ENCODE measurements around the gene NPIPB4.

Gene NPIPB4

GRCh38 chr16:21820028-21820907 lies 37.3 kb downstream of the NPIPB4 start (continued):
- TF ChIP-seq, protein P1, sequence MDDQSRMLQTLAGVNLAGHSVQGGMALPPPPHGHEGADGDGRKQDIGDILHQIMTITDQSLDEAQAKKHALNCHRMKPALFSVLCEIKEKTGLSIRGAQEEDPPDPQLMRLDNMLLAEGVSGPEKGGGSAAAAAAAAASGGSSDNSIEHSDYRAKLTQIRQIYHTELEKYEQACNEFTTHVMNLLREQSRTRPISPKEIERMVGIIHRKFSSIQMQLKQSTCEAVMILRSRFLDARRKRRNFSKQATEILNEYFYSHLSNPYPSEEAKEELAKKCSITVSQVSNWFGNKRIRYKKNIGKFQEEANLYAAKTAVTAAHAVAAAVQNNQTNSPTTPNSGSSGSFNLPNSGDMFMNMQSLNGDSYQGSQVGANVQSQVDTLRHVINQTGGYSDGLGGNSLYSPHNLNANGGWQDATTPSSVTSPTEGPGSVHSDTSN (CRISPR knock-in tag; IDR thresholded peaks at IDR 0.05): 0 out of 2 replicates have a peak, but pooled peaks have one; percentile 88
- TF ChIP-seq, protein P2, sequence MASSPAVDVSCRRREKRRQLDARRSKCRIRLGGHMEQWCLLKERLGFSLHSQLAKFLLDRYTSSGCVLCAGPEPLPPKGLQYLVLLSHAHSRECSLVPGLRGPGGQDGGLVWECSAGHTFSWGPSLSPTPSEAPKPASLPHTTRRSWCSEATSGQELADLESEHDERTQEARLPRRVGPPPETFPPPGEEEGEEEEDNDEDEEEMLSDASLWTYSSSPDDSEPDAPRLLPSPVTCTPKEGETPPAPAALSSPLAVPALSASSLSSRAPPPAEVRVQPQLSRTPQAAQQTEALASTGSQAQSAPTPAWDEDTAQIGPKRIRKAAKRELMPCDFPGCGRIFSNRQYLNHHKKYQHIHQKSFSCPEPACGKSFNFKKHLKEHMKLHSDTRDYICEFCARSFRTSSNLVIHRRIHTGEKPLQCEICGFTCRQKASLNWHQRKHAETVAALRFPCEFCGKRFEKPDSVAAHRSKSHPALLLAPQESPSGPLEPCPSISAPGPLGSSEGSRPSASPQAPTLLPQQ (tag by site-specific recombination; IDR thresholded peaks at IDR 0.05): peak; percentile 80; the same call in 1 of the 2 replicates
- 0 out of 2 replicates have a peak, but pooled peaks have one; percentile 41 for TF ChIP-seq ZNF660 (tag by site-specific recombination; IDR thresholded peaks at IDR 0.05)
- TF ChIP-seq ZNF391 (tag by site-specific recombination; IDR thresholded peaks at IDR 0.05; ENCODE audit: borderline replicate concordance, low read depth): peak; percentile 59; the same call in 1 of the 2 replicates
- peak; percentile 72 for TF ChIP-seq PATZ1 (tag by site-specific recombination; IDR thresholded peaks at IDR 0.05)
- 0 out of 2 replicates have a peak, but pooled peaks have one; percentile 38 for TF ChIP-seq ZNF561 (tag by site-specific recombination; IDR thresholded peaks at IDR 0.05; ENCODE audit: borderline replicate concordance)
- TF ChIP-seq, protein P3, sequence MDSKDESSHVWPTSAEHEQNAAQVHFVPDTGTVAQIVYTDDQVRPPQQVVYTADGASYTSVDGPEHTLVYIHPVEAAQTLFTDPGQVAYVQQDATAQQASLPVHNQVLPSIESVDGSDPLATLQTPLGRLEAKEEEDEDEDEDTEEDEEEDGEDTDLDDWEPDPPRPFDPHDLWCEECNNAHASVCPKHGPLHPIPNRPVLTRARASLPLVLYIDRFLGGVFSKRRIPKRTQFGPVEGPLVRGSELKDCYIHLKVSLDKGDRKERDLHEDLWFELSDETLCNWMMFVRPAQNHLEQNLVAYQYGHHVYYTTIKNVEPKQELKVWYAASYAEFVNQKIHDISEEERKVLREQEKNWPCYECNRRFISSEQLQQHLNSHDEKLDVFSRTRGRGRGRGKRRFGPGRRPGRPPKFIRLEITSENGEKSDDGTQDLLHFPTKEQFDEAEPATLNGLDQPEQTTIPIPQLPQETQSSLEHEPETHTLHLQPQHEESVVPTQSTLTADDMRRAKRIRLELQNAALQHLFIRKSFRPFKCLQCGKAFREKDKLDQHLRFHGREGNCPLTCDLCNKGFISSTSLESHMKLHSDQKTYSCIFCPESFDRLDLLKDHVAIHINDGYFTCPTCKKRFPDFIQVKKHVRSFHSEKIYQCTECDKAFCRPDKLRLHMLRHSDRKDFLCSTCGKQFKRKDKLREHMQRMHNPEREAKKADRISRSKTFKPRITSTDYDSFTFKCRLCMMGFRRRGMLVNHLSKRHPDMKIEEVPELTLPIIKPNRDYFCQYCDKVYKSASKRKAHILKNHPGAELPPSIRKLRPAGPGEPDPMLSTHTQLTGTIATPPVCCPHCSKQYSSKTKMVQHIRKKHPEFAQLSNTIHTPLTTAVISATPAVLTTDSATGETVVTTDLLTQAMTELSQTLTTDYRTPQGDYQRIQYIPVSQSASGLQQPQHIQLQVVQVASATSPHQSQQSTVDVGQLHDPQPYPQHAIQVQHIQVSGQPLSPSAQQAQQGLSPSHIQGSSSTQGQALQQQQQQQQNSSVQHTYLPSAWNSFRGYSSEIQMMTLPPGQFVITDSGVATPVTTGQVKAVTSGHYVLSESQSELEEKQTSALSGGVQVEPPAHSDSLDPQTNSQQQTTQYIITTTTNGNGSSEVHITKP (tag by site-specific recombination; IDR thresholded peaks at IDR 0.05): peak; percentile 78
- peak; percentile 59; the same call in 1 of the 2 replicates for TF ChIP-seq ZEB2 (tag by site-specific recombination; IDR thresholded peaks at IDR 0.05)
- TF ChIP-seq ZSCAN30 (tag by site-specific recombination; IDR thresholded peaks at IDR 0.05): peak; percentile 70; the same call in 1 of the 2 replicates
- TF ChIP-seq ZSCAN23 (tag by site-specific recombination; IDR thresholded peaks at IDR 0.05): 0 out of 2 replicates have a peak, but pooled peaks have one; percentile 60
- TF ChIP-seq ZNF629 (tag by site-specific recombination; IDR thresholded peaks at IDR 0.05): peak; percentile 83
- peak; percentile 61 for TF ChIP-seq KLF1 (tag by site-specific recombination; IDR thresholded peaks at IDR 0.05)
- peak; percentile 88 for TF ChIP-seq ZNF639 (tag by site-specific recombination; IDR thresholded peaks at IDR 0.05)
- TF ChIP-seq ZNF324 (tag by site-specific recombination; IDR thresholded peaks at IDR 0.05): peak; percentile 86; the same call in 1 of the 2 replicates
- TF ChIP-seq ZNF10 (tag by site-specific recombination; IDR thresholded peaks at IDR 0.05): 0 out of 2 replicates have a peak, but pooled peaks have one; percentile 9
- TF ChIP-seq ZNF398 (tag by site-specific recombination; IDR thresholded peaks at IDR 0.05): peak; percentile 28; the same call in 1 of the 2 replicates
- TF ChIP-seq KLF16 (tag by site-specific recombination; IDR thresholded peaks at IDR 0.05): peak; percentile 55; the same call in 1 of the 2 replicates
- TF ChIP-seq KLF10 (tag by site-specific recombination; IDR thresholded peaks at IDR 0.05): peak; percentile 36; the same call in 1 of the 2 replicates
- TF ChIP-seq ZNF394 (tag by site-specific recombination; IDR thresholded peaks at IDR 0.05; ENCODE audit: borderline replicate concordance): peak; percentile 4; the same call in 1 of the 2 replicates
- TF ChIP-seq, protein P4, sequence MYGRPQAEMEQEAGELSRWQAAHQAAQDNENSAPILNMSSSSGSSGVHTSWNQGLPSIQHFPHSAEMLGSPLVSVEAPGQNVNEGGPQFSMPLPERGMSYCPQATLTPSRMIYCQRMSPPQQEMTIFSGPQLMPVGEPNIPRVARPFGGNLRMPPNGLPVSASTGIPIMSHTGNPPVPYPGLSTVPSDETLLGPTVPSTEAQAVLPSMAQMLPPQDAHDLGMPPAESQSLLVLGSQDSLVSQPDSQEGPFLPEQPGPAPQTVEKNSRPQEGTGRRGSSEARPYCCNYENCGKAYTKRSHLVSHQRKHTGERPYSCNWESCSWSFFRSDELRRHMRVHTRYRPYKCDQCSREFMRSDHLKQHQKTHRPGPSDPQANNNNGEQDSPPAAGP (tag by site-specific recombination; IDR thresholded peaks at IDR 0.05): peak; percentile 87
- peak; percentile 90 for TF ChIP-seq ZBTB26 (tag by site-specific recombination; optimal IDR thresholded peaks at IDR 0.05)
- TF ChIP-seq SP2 (tag by site-specific recombination; IDR thresholded peaks at IDR 0.05): peak; percentile 80

Data from HEK293 (cell line).